Activated CD8-positive, alpha-beta memory T cell treated with anti-CD3 and anti-CD28 coated beads, Interleukin-2, amount 50 U/mL, for 24 hours (primary cell): ENCODE measurements around the gene TLCD3B.
"Not testable (repeated sequence)": the region's sequence is repeated elsewhere in the genome, so short reads cannot be mapped to it uniquely, and the experiment has no call there.

ENCODE experiments used
- DNase-seq: peaks from one replicate; pipeline ENCODE4 v3.0.0-alpha.2; 2020; ENCODE audit errors: extremely low read depth

Gene TLCD3B

DNA sequence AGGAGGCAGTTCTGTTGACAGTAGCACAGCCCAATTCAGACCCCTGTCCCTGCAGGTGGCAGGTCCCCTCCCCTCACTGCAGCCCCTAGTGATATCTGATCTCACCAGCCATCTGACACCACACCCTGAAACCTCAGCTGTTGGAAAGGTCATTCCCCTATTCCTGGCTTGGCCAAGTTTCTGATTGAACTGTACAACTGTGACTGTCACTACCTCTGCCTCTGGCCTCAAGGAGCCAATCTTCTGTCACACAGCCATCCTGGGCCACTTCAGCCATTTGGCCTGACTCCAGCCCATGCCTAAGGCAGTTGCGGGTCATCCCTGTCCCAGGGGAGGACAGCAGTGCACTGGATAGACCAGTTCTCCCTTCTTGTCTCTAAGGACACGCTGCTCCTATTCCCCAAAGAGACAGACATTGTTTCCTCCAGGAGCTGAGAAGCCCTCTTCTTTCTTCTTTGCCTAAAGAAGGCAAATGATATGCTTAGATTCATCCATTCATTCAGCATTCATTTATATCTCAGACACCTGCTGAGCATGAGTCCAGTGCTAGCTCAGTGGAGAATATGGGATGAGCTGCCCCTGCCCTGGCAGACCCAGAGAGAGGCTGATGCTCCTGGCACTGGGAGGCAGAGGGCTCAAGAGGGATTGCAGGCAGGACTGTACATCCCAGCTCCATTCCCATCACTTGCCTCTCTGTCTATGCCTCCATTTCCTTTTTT is 29.9 kb upstream of the TLCD3B start:
- no peak for DNase-seq

DNA sequence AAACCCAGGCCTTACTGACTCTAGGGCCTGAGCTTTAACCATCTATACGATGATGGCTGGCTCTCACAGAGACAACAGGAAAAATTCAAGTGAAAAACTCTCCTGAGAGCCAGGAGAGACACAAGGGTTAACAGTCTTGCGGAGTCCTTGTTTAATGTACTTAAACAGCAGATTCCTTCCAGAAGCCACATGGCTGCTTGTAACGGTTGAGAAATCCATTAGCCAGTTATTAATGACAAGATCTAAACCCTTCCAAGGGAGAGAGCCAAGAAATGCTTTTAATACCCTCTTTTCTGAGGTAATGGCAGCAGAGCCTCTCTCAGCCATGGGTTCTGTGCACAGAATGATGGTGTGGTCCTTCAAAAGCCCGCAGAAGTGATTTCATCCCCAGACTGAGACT is 29.3 kb upstream of the TLCD3B start:
- no peak for DNase-seq

GRCh38 chr16:30054959-30055553 is 24.0 kb upstream of the TLCD3B start:
- DNase-seq = no peak

DNA sequence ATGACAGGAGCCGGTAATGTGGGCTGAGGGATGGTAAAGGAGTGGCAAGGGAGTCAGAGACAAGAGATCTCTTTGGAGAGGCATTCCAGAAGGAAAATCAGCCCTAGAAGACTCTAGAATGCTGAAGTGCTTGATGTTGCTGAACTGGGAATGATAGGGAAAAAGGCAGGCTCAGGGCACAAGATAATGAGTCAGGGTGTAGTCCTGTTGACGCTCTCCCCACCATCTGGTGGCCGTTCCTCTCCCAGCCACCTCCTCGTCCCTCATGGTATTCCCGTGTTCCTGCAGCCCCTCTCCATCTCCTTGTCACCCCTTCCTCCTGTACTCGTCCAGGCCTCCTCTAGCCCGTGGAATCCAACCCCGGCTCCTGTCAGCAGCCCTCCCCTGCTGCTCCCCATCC is 23.4 kb upstream of the TLCD3B start:
- no peak for DNase-seq

DNA sequence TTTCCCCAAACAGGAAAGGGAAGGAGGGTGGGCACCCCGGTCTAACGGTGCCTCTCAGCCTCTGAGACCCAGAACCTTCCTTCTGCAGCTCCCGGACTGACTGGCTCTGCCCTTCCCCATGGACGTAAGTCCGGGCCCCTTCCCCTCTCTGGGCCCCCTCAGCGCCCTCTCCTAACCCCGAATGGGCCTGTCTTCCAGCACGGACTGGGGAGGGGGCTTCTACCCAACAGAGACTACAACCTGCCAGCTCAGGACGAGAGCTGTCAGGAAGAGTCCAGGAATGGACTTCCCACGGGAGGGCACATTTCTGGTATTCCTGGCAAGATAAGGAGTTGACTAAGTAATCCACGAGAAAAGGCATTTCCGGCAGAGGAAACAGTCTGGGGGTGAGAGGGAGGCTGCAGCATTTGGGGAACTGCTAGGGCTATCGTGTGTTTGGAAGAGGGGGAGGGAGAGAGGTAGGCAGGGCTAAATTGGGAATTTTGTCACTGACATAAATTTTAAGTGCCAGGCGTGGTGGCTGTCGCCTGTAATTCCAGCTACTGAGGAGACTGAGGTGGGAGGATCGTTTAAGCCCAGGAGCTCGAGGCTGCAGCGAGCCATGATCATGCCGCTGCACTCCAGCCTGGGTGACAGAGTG is 22.4 kb upstream of the TLCD3B start:
- DNase-seq = no peak

- DNase-seq = peak; percentile 87
These were observed 21.8 kb upstream of the TLCD3B start for GRCh38 chr16:30052671-30053372.

DNA sequence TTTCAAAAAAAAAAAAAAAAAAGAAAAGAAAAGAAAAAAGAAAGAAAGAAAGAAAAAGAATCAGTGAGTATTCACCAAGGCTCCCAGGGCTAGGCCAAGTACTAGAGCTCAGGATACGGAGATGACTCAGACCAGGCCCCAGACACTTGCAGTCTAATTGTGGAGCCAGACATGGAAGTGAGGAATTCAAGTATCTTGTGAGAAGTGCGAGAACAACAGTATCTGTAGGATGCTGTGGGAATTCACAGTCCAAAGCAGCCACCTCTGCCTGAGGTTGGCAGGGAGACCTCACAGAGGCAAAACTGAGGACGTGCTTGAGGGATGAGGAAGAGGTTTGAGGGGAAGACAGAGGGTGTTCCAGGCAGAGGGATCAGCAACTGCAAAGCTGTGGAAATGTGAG is 20.4 kb upstream of the TLCD3B start:
- DNase-seq = no peak

DNA sequence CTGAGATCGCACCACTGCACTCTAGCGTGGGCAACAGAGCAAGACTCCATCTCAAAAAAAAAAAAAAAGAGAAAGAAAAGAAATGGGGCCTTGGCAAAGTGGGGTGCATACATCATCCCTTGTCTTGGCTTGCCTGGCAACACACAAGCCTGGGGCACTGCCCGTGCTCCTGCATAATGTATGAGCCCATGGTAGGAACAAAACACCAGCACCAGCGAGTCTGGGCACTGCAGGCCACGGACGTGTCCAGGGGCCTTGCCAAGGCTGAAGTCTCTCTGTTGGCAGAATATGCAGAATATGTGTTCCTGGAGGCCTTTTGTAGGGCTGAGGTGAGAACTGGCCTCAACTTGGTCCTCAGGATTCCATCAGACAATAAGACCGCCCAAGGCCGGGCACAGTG is 18.8 kb upstream of the TLCD3B start:
- DNase-seq = no peak

GRCh38 chr16:30046588-30046987 is 15.5 kb upstream of the TLCD3B start:
- DNase-seq = no peak

DNA sequence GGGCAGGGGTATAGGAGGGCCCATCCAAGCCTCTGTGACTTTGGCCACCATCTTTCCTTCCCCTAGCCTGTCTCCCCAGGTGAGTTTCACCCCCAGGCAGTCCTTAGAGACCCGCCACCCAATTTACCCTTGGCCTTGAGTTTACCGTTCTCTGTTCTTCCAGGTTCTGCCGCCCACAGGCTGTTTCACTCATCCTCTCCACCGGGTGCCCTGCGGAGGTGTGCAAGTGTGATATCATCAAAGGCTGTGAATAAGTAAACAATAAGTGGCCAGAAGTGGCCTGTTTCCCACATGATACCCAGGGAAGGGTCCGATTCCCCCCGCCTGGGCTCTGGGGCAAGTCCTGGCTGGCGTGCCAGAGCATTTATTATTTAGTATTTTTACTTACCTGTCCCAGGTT is 15.1 kb upstream of the TLCD3B start:
- DNase-seq = no peak

DNA sequence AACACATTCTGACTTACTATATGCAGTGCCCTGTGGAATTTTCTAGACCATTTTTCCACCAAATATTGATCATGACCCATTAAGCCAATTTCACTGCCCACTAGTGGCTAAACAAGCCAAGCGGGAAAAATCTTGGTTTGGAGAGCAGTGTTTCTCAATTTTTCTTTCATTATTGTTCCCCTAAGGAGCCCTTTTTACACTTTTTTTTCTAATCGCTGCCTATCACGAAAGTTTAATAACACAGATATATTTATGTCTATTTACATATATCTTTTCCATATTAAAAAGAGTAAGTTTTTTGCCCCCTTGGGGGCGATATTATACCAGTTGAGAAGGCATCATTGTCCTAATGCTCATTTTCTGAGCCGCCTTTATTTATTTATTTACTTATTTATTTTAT is 10.8 kb upstream of the TLCD3B start:
- no peak for DNase-seq

DNA sequence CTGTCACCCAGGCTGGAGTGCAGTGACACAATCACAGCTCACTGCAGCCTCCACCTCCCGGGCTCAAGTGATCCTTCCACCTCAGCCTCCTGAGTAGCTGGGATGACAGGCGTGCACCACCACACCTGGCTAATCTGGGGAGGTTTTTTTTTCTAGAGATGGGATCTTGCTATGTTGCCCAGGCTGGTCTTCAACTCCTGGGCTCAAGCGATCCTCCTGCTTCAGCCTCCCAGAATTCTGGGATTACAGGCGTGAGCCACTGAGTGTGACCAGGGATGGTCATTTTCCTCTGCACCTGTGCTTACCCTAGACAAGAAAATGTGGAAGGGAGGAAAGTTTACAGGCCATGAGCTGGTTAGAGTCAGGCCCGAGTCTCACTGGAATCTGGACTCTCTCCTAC is 9.6 kb upstream of the TLCD3B start:
- not testable (repeated sequence) for DNase-seq

GRCh38 chr16:30040221-30040620 is 9.2 kb upstream of the TLCD3B start:
- no peak for DNase-seq

DNA sequence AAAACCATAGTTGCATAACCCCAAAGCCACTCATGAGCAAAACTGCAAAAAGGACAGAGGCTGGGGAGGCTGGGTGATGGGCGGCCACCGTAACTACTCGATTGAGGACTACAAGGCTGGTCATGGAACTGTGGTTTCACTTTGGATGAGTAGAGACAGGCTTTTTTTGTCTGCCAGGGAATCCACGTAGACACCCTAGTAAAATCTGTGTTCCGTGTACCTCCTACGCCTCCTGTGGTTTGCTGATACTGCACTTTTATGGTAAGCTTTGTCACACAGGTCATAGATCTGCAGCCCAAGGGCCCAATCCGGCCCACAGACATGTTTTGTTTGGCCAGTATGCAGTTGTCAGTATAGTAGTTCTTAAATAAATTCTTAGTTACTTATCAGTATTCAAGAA is 2.2 kb upstream of the TLCD3B start:
- no peak for DNase-seq

- DNase-seq = peak; percentile 27
These were observed 1.2 kb upstream of the TLCD3B start for GRCh38 chr16:30032083-30032819.

DNA sequence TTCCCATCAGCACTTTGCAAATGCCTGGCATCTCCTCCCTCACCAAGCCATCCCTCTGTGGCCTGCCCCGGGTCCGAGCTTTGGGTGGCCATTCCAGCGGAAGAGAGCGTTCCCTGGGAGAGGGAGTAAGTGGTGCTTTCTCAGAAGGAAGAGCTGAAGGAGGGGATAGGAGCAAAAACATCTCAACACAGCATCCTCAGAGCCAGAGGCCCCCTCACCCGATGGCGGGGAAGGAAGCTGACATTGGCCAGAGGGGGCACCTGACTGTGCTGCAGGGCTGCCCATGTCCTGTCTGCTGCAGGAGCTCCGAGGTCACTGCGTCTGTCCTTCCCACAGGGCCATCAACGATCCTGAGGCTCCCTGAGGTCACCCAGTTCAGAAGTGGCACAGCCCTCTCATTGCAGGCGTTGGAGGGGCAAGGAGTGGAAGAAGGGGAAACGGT is 427 bp upstream of the TLCD3B start:
- no peak for DNase-seq

DNA sequence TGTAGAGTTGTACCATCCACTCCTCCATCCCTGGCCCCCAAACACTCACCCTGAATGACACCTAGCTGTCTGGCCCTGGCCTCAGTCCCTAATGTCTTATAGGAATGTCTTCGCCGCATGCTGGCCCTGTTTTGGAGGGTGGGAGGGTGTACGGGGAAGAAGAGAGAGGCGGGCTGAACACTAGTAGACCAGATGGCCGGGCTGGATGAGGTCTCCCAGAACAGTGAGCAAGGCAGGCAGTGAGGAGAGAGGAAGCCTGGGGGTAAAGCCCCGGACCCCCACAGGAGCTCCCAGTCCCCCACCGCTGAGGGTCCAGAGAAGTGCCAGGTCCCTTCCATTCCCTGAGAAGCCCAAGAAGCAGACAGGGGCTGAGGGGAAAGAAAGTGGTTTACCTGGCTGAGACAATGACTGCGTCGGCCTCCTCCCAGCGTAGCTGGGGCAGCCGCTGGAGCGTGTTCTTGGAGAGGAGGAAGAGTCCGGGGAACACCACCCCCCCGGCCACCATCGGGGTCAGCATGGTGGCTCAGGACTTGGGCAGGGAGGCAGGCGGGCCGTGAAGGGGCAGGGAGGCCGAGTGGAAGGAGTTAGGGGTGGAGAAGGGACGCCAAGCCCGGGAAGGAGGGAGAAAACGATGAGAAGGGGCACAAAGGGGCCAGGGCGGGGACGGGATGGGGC is 923 bp downstream of the TLCD3B start:
- no peak for DNase-seq

DNA sequence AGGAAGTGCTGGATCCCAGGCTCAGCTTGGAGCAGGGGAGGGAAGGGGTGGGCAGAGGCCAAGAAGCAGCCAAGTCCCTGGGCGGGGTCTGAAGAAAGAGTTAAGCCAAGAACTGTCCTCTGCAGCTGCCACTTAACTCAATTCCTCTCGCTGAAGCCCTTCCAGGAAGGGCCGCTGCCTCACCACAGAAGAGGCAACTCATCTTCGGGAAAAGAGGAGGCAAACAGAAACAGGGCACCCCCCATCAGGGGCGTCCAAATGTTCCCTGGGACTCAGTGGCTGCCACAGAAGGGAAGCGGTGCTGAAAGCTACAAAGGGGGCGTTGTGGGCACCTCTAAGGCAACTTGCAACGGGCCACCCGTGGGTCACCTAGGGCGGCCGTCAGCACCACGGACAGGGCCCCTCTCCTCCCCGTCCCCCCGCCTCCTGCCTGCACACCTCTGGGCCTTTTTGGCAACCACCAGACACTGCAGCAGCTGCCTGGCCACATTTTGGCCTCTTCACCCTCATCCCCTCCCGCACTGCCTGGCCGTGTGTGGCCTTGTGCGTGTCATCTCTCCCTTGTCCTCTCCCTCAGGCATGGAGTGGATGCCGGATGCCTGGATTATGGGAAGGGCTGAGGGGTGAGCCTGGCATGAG is 2.5 kb downstream of the TLCD3B start:
- no peak for DNase-seq

DNA sequence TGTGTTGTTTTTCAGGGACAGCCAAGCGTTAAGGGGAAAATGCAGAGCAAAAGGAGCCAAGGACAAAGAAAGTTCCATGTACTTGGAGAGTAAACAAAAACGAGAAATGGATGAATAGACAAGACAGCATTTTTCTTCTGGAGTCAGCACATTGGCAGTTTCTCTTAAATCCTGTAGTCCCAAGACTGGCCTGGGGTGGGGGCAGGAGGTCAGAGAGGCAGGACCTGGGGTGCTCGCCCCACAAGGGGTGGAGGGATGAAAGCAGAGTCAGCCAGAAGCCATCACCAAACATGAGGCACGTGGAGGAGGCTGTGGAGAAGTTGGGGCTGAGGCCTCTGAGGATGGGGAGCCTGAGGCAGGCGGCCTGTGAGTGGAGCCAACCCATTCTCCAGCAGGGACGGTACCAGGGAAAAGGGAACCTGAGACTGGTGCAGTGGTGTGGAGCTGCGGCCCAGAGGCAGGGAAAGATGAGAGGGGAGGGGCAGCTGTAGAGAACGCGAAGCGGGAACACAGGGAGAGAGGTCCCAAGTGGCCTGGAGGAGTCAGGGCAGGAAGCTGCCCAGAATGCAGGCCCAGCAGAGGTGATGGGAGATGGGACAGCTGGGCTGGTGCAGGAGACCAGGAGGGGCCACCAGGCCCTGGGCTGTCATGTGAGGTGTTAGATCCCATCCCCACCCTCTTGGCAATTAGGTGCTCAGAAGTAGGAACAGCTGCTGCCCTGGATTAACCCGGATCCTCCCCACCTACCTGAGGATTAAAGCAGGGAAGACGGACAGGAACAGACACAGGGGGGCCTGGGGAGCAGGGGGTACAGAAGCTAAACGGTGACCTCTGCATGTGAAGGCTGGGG is 3.3 kb downstream of the TLCD3B start:
- no peak for DNase-seq

DNA sequence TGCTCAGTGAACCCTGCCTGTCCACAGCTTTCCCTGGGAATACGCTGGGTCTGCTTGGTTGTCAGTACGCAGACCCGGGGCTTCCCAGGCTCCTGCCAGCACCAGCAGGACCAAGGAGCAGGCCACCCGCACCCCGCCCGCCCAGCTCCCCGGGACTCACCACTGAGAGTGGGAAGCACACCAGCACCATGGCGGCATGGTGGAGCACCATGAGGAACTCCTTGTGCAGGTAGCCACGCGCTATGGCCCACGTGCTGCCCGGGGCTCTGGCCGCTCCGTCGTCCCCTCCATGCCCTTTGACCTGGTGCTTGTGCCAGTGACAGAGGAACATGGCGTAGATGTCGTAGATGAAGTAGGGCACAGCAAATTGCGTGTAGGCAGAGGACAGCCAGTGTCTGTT is 4.6 kb downstream of the TLCD3B start:
- DNase-seq = no peak
